ENCODE data around the gene ATRAID.

GRCh38 chr2:27240406-27240805 is 28.6 kb downstream of the ATRAID start:
- TF ChIP-seq CTCF (IDR thresholded peaks at IDR 0.05; ENCODE audit: low read length): no peak
- no peak for TF ChIP-seq EZH2 (IDR thresholded peaks at IDR 0.05; ENCODE audit: borderline replicate concordance, low read length)
